ENCODE results near the gene TMEM26. TPM values are rescaled to one million over a fixed set of nuclear protein-coding genes. Genes with fewer than 3 reads are reported as not detected.

Gene TMEM26
- total RNA-seq, 4 donors from 2014 or later = 0.95 to 2.0 (median 1.3) TPM

DNA sequence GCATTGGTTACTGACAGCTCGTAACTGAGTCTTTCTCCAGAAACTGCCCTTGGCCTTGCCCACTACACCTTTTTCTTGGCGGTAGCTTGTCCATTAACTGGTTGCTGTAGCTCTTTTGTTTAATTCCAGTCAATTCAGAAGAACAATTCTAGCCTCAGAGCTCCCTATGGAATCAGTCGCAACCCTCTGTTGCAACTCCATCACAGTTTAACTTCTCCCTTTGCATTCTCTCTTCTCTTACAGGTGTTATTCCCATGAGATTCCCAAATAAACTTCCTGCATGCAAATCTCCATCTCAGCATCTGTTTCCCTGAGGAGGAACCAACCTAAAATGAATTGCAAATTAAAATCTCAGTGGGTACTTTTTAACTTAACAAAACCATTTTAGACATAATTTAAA is 28.4 kb upstream of the TMEM26 start:
- DNase-seq (ENCODE audit: low spot score) (no peak), ATAC-seq (ENCODE audit: low FRiP score) (no peak)
- TF ChIP-seq, protein P1, sequence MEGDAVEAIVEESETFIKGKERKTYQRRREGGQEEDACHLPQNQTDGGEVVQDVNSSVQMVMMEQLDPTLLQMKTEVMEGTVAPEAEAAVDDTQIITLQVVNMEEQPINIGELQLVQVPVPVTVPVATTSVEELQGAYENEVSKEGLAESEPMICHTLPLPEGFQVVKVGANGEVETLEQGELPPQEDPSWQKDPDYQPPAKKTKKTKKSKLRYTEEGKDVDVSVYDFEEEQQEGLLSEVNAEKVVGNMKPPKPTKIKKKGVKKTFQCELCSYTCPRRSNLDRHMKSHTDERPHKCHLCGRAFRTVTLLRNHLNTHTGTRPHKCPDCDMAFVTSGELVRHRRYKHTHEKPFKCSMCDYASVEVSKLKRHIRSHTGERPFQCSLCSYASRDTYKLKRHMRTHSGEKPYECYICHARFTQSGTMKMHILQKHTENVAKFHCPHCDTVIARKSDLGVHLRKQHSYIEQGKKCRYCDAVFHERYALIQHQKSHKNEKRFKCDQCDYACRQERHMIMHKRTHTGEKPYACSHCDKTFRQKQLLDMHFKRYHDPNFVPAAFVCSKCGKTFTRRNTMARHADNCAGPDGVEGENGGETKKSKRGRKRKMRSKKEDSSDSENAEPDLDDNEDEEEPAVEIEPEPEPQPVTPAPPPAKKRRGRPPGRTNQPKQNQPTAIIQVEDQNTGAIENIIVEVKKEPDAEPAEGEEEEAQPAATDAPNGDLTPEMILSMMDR (IDR thresholded peaks at IDR 0.05) = no peak

DNA sequence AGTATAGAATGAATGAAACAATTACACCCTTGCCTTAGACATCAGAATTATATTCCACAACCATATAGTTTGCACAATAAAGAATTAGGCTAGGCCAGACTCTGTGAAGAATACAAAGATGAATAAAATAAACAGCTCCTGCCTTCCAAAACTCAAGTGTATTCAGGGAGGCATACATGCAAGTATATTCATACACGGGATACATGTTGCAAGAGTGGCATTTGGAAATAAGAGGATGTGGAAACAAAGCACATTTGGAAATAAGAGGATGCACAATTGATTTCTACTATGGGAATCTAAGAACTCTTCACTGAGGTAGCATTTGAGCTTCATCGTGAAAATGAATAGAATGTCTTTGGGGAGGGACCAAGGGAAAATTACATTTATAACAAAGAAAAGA is 27.0 kb upstream of the TMEM26 start:
- ATAC-seq (ENCODE audit: low FRiP score) (no peak), DNase-seq (ENCODE audit: low spot score) (no peak)
- TF ChIP-seq, protein P1 (IDR thresholded peaks at IDR 0.05) = no peak

DNA sequence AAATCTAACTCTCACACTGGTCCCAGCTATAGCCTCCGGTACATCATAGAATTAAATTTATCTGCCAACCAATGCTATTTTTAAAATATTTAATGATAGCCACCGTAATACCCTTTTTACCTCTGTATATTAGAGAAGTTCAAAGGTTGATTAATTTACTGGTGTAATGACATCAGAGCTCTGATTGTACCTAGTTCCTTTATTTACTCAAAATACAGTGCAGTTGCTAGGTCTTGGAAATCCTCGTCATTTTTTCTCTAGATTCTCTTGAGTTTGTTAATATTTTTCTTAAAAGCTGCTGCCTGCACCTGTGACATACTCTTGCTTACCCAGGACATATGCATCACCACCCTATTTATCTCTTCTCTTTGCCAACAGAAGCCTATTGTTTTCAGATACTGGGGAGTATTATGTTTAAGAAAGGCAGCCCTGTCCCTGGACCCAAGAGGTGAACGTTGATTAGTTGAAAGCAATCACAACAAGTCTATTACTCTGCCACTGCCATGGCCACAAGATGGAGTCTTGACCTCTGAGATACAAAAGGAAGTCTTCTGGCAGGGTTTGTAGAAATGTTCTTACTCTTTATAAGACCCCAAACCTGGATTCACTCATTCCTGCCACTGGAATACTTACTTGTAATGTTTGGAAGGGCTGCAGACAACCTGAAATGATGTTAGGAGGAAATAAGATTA is 25.6 kb upstream of the TMEM26 start:
- no peak for ATAC-seq (ENCODE audit: low FRiP score)
- TF ChIP-seq, protein P1 (IDR thresholded peaks at IDR 0.05) = no peak
- no peak for DNase-seq (ENCODE audit: low spot score)

DNA sequence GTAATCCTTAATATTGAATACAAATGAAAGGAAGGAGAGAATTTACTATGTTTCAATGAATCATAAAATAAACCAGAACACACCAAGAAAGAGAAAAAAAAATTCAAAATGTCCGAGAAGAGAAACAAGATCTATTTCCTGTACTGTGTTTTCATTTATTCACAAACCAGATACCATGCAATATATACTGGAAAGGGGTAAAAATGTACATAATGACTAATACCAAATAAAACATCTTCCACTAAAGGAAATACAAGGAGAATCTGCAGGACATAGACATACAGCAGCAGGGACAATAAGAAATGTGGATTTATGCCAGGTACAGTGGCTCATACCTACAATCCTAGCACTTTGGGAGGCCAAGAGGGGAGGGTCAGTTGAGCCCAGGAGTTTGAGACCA is 24.3 kb upstream of the TMEM26 start:
- ATAC-seq (ENCODE audit: low FRiP score) = no peak
- TF ChIP-seq, protein P1 (IDR thresholded peaks at IDR 0.05) = no peak
- no peak for DNase-seq (ENCODE audit: low spot score)

DNA sequence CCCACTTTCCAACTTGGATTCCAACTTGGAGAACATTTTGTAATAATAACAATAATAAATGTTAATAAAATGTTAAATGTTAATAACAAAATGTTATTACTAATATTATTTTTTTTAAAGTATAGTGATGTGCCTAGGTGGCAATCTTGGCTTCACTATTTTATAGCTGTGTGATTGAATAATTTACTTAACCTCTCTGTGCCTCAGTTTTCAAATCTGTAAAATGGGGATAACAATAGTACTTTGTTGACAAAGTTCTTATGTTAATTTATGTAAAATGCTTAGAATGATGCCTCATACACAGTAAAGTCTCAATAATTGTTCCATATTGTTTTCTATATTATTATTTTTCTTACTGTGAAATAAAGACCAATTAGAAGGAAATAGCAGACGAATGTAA is 23.3 kb upstream of the TMEM26 start:
- no peak for DNase-seq (ENCODE audit: low spot score)
- TF ChIP-seq, protein P1 (IDR thresholded peaks at IDR 0.05) = no peak
- ATAC-seq (ENCODE audit: low FRiP score) = no peak

DNA sequence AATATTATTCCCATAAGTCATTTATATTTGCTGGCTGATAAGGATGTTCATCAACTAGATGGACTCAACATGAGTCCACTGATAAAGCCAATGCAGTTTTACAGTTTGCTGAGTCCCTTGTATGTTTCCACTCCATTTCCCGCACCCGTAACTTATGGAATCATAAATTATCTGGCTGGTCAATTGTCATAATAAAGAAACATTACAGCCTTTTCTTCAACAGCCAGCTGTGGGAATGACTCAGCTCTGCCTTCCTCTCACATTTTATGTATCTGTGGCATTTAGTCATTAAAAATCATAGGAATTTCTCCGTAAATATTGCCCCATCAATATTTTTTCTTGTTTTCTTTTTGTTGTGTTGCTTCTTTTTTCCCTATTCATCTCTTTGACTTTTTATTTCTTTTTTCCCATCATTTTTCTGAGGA is 22.3 kb upstream of the TMEM26 start:
- no peak for DNase-seq (ENCODE audit: low spot score)
- TF ChIP-seq, protein P1 (IDR thresholded peaks at IDR 0.05) = no peak
- no peak for ATAC-seq (ENCODE audit: low FRiP score)

DNA sequence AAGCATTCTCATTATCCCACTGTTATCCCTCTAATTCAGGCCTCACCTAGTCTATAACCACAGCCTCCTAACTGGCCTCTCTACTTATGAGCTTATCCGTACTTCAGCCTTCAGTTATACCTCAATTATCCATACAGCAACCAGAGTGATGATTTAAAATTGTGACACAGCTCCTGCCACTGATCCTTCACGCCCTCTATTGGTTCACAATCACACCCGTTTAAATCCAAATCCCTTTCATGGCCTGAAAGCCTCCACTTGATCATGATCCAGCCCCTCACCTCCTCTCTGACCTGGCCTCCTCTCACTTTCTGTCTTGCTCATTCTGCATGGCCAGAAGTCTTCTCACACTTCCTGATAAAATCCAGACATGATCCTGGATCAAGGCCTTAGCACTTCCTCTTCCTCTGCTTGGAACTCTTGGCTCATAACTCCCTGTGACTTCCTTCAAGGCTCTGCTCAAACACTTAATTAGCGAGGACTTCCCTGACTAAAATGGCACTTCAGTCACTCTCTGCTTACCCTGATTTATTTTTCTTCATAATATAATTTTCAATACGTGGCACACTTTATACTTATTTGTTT is 19.0 kb upstream of the TMEM26 start:
- DNase-seq (ENCODE audit: low spot score) (no peak), ATAC-seq (ENCODE audit: low FRiP score) (no peak)
- TF ChIP-seq, protein P1 (IDR thresholded peaks at IDR 0.05) = no peak

Data from omental fat pad (tissue), 4 donors.